Measurements from ENCODE around the gene RNF39. TPM values are rescaled to one million over a fixed set of nuclear protein-coding genes. Genes with fewer than 3 reads are reported as not detected.
"Not testable (repeated sequence)": the region's sequence is repeated elsewhere in the genome, so short reads cannot be mapped to it uniquely, and the experiment has no call there.

RNF39 gene
- polyA plus RNA-seq, 3 donors = 0.04 TPM; not detected in 2

GRCh38 chr6:30025186-30025585, 50.4 kb downstream of the RNF39 start:
- H3K4me2 ChIP-seq (replicated peaks; ENCODE audit: extremely low read depth, low read length, poor library complexity, severe bottlenecking) = no peak overlapping the region
- H3K9me3 ChIP-seq (replicated peaks in 1 of 2; ENCODE audit: control insufficient read depth in 1 of 2, insufficient read depth in 1 of 2, low read length in 2 of 2) = no peaks in the 10 kb centered on the region
- no peak for DNase-seq
- H3K79me2 ChIP-seq (ENCODE audit: insufficient read depth, low read length) = no peaks in the 10 kb centered on the region
- Mint-ChIP-seq H3K27ac (no peak overlapping the region), H3K27me3 (ENCODE audit: low read depth in 3 of 3) (peaks cover 0 to 3% (median 0%) of the 10 kb centered on the region in 3 donors), H3K4me1 (peaks cover 17% of the 10 kb centered on the region), H3K4me3 (no peak overlapping the region), H3K9me3 (peaks cover 0 to 3% (median 0%) of the 10 kb centered on the region in 7 donors), H3K36me3 (peaks cover 2 to 14% of the 10 kb centered on the region in 2 donors)
- no peak overlapping the region for H3K27ac ChIP-seq (ENCODE audit: low read depth in 1 of 2, low read length in 2 of 2)
- WGBS (ENCODE audit: insufficient coverage) = no CpG with 5 or more reads among the region's 1 CpG
- no peak for TF ChIP-seq CTCF (IDR thresholded peaks at IDR 0.05)
- H4K20me1 ChIP-seq (ENCODE audit: insufficient read depth, low read length) = no peaks in the 10 kb centered on the region
- H3K4me3 ChIP-seq (replicated peaks in 1 of 3; ENCODE audit: low read depth in 2 of 3, low read length in 3 of 3) = no peak overlapping the region
- H2AFZ ChIP-seq (ENCODE audit: insufficient read depth, low read depth, low read length, poor library complexity, severe bottlenecking) = no peak overlapping the region
- no peaks in the 10 kb centered on the region for H3K27me3 ChIP-seq (ENCODE audit: control insufficient read depth in 2 of 2, insufficient read depth in 2 of 2, low read length in 2 of 2)
- no peaks in the 10 kb centered on the region for H3K36me3 ChIP-seq (replicated peaks in 1 of 2; ENCODE audit: control insufficient read depth in 1 of 2, insufficient read depth in 2 of 2, low read length in 2 of 2)
- peaks cover 8 to 10% of the 10 kb centered on the region in 2 donors for H3K4me1 ChIP-seq (ENCODE audit: control insufficient read depth in 1 of 2, insufficient read depth in 2 of 2, low read length in 2 of 2)
- no peak overlapping the region for H3K9ac ChIP-seq (ENCODE audit: insufficient read depth, low read length, poor library complexity, severe bottlenecking)
- intact Hi-C loops (cut with micrococcal nuclease) = no loop called here

- H3K79me2 ChIP-seq (ENCODE audit: insufficient read depth, low read length); H3K4me3 ChIP-seq (replicated peaks in 1 of 3; ENCODE audit: low read depth in 2 of 3, low read length in 3 of 3); H3K4me3 Mint-ChIP-seq; H3K27ac Mint-ChIP-seq; H3K27me3 ChIP-seq (ENCODE audit: control insufficient read depth in 2 of 2, insufficient read depth in 2 of 2, low read length in 2 of 2); H3K9ac ChIP-seq (ENCODE audit: insufficient read depth, low read length, poor library complexity, severe bottlenecking); DNase-seq; H3K27ac ChIP-seq (ENCODE audit: low read depth in 1 of 2, low read length in 2 of 2); H4K20me1 ChIP-seq (ENCODE audit: insufficient read depth, low read length); H3K4me2 ChIP-seq (replicated peaks; ENCODE audit: extremely low read depth, low read length, poor library complexity, severe bottlenecking); H3K9me3 Mint-ChIP-seq; H3K36me3 ChIP-seq (replicated peaks in 1 of 2; ENCODE audit: control insufficient read depth in 1 of 2, insufficient read depth in 2 of 2, low read length in 2 of 2); H3K9me3 ChIP-seq (replicated peaks in 1 of 2; ENCODE audit: control insufficient read depth in 1 of 2, insufficient read depth in 1 of 2, low read length in 2 of 2); intact Hi-C loops (cut with micrococcal nuclease); H3K27me3 Mint-ChIP-seq (ENCODE audit: low read depth in 3 of 3); H2AFZ ChIP-seq (ENCODE audit: insufficient read depth, low read depth, low read length, poor library complexity, severe bottlenecking): not testable (repeated sequence)
- Mint-ChIP-seq H3K4me1 (peaks cover 15% of the 10 kb centered on the region), H3K36me3 (peaks cover 9 to 19% of the 10 kb centered on the region in 2 donors)
- peaks cover 10 to 12% of the 10 kb centered on the region in 2 donors for H3K4me1 ChIP-seq (ENCODE audit: control insufficient read depth in 1 of 2, insufficient read depth in 2 of 2, low read length in 2 of 2)
These were observed 52.9 kb downstream of the RNF39 start for GRCh38 chr6:30022712-30023111.
